IPS-18c (cell line): Measurements from ENCODE around the gene ANKLE2.
"Not testable (repeated sequence)": the region's sequence is repeated elsewhere in the genome, so short reads cannot be mapped to it uniquely, and the experiment has no call there.

Experiments
- H3K4me3 ChIP-seq: 2 replicates; pipeline ENCODE4 v1.7.0; 2013; ENCODE audit warnings: low read depth, mild to moderate bottlenecking, low read length, moderate library complexity; ENCODE audit not compliant: insufficient read depth
- H3K9me3 ChIP-seq: one replicate; pipeline ENCODE4 v1.6.1; 2013; ENCODE audit warnings: mild to moderate bottlenecking, low read length, moderate library complexity; ENCODE audit not compliant: control insufficient read depth, insufficient read depth

ANKLE2 gene

GRCh38 chr12:132783917-132784531, 22.4 kb upstream of the ANKLE2 start:
- Histone ChIP-seq H3K4me3 (no peak overlapping the region), H3K9me3 (no peaks in the 10 kb centered on the region)

DNA sequence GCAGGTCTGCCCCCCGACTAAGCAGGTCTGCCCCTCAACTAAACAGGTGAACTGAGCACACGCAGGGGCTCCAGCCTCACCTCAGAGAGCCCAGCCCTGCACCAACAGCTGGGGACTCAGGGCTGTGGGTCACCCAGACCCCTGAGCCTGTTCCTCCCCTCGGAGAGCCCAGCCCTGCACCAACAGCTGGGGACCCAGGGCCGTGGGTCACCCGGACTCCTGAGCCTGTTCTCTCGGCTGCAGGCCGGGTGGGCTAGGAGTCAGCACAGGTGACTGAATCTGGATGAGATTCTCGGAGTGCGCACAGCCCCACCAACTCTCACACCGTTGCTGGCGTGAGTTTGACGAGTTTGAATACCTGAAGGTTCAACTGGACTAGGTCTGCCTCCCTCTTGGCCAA, 20.3 kb upstream of the ANKLE2 start:
- H3K4me3 ChIP-seq: no peak overlapping the region
- H3K9me3 ChIP-seq: no peaks in the 10 kb centered on the region

GRCh38 chr12:132779781-132780353, 18.2 kb upstream of the ANKLE2 start:
- no peak overlapping the region for H3K4me3 ChIP-seq
- no peaks in the 10 kb centered on the region for H3K9me3 ChIP-seq

- peaks cover 2% of the 10 kb centered on the region for H3K9me3 ChIP-seq
These were observed 16.0 kb upstream of the ANKLE2 start for GRCh38 chr12:132777614-132778013.

DNA sequence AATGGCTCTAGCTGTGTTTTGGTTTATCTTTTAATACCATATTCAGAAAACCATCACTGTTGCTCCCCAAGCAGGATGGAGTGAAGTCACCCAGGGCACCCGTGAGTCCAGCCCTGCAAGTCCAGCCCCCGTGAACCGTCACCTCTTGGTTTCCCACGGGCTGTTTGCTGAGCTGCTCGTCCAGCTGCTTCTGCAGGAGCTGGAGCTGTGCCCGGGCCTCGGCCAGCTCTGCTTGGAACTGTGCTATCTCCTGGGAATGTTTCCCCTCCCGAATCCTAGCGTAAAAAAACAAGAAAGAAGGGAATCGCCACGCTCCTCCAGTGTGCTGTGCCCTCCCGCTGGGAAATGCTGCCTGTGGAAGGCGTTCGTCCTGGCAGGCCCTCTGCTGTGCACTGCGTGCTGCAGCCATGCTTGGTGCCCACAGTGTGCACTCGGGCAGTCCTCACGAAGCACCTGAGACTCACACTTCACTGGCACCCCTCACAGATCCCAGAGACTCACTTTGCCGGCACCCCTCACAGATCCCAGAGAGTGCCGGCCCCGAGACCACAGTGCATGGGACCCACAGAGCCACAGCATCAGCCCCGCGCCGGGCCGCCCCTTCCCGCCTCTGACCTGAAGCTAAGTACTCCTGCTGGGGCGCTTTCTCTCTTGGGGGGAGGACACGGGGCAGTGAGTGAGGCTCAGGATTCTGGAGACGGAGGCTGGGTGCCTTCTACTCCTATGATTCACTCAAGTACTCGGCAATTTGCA, 15.4 kb upstream of the ANKLE2 start:
- H3K4me3 ChIP-seq: no peak overlapping the region
- H3K9me3 ChIP-seq: peaks cover 2% of the 10 kb centered on the region

More at GRCh38 chr12:132777614-132778013, 16.0 kb upstream of the ANKLE2 start:
- H3K4me3 ChIP-seq: no peak overlapping the region

GRCh38 chr12:132776230-132776625, 14.6 kb upstream of the ANKLE2 start:
- not testable (repeated sequence) for H3K4me3 ChIP-seq, H3K9me3 ChIP-seq

GRCh38 chr12:132775502-132776229, 14.0 kb upstream of the ANKLE2 start:
- Histone ChIP-seq H3K9me3 (peaks cover 2% of the 10 kb centered on the region), H3K4me3 (no peak overlapping the region)

DNA sequence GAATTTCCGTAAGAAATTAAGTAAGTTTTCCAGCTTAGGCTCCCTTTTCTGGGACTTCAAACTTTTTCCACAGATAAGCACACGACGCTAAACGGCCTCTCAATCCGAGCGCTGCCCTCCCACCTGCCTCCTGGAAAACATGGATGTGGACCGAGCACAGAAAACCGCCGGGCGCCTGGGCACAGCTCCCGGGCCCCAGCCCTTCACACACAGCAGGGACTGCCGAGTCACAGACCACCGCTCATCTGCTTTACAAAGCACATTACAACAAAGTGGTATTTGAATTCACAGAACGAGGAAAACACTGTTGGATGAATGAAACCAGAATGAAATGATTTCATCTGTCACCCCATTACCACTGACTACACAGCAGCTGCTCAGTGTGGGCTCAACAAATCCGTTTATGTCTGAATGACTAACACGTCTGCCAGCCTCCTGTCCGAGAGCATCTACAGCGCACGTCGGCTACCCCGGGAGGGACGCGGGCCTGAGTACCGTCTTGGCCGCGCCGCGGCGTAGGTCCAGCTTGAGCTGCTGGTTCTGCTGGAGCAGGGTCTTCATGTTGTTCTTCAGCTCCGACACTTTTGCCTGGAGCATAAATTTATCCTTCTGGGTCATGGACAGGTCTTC, 13.1 kb upstream of the ANKLE2 start:
- Histone ChIP-seq H3K4me3 (no peak overlapping the region), H3K9me3 (peaks cover 2% of the 10 kb centered on the region)

GRCh38 chr12:132774159-132774558, 12.5 kb upstream of the ANKLE2 start:
- no peak overlapping the region for H3K4me3 ChIP-seq

GRCh38 chr12:132773077-132773955, 11.7 kb upstream of the ANKLE2 start:
- Histone ChIP-seq H3K9me3 (peaks cover 2% of the 10 kb centered on the region), H3K4me3 (no peak overlapping the region)

More at GRCh38 chr12:132774159-132774558, 12.5 kb upstream of the ANKLE2 start:
- H3K9me3 ChIP-seq: peaks cover 2% of the 10 kb centered on the region

GRCh38 chr12:132772606-132773005, 11.0 kb upstream of the ANKLE2 start:
- Histone ChIP-seq H3K9me3 (peaks cover 2% of the 10 kb centered on the region), H3K4me3 (no peak overlapping the region)

DNA sequence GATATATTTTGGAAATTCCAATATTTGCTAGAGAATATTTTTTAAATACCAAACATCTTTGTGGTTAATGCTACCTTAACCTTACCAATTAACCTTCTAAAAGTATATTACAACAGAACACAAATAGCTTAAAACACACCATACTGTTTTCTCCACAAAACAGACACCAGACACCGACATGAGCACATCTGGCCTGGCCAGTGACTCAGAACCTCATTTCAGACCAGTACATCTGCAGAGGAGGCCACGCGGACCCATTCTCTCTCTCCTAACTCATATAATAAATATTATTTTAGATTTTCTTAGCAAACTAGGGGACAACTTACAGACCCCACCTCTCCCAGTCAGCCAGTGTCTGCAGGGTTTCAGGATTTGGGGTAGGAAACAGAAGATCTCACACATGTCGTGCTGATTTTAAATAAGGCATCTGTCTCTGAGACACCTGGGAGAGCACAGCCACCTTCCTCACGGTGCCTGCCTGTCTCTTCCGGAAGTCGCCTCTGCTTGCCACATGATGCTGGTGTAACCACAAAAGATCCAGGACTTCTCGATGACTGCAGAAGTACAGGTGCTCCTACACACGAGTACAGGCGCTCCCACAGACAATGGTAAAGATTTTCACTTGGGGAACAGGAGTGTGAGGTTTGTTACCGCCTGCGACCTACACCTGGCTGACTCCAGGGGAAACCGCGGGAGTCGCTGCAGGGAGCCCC, 9.7 kb upstream of the ANKLE2 start:
- Histone ChIP-seq H3K9me3 (peaks cover 2% of the 10 kb centered on the region), H3K4me3 (no peak overlapping the region)

DNA sequence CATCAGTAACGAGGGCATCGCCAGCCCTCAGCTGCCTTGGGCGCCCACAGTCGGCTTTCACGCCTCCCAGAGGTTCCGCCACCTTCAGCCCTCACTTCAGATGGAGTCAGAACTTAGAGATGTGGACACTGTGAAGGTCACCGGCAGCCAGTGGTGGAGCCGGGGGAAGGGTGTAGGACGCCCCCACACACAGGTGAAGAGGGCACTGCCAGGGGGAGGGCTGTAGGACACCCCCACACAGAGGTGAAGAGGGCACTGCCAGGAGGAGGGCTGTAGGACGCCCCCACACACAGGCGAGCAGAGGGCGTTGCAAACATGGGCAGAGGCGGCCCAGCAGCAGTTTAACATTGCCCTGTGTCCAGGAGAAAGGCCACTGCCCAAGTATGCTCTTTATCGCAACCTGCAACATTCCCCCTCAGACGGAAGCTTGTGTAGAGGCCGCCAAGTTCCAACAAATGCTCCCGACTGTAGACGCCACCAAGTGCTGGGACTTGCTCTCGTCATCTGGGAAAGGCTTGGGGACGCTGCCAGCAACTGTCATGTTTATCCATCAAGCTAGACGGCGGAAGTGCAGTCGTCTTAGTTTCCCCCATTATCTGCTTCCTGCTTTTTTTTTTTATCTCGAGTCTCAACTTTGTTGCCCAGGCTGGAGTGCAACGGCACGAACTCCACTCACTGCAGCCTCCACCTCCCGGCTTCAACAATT, 4.9 kb upstream of the ANKLE2 start:
- Histone ChIP-seq H3K4me3 (no peak overlapping the region), H3K9me3 (no peaks in the 10 kb centered on the region)

GRCh38 chr12:132765361-132765760, 3.7 kb upstream of the ANKLE2 start:
- Histone ChIP-seq H3K9me3 (no peaks in the 10 kb centered on the region), H3K4me3 (no peak overlapping the region)

GRCh38 chr12:132764231-132764630, 2.6 kb upstream of the ANKLE2 start:
- no peaks in the 10 kb centered on the region for H3K9me3 ChIP-seq
- H3K4me3 ChIP-seq: no peak overlapping the region
